Nephron progenitor cell (in vitro differentiated cells): ENCODE results near the gene PROZ.

Experiments used
- DNase-seq: peaks from one replicate; pipeline ENCODE4 v3.0.0; 2021
- H3K27ac Mint-ChIP-seq: 2 replicates; pipeline ENCODE4 v1.8.0; 2021; ENCODE audit warnings: mild to moderate bottlenecking, moderate library complexity, mixed read lengths
- H3K27me3 Mint-ChIP-seq: 2 replicates; pipeline ENCODE4 v1.8.0; 2021; ENCODE audit warnings: mild to moderate bottlenecking, low read depth, mixed read lengths; ENCODE audit not compliant: poor library complexity
- H3K36me3 Mint-ChIP-seq: 2 replicates; pipeline ENCODE4 v1.8.0; 2021; ENCODE audit warnings: low read depth, mixed read lengths
- H3K4me1 Mint-ChIP-seq: 2 replicates; pipeline ENCODE4 v1.8.0; 2021; ENCODE audit warnings: mixed read lengths
- H3K4me3 Mint-ChIP-seq: 2 replicates; pipeline ENCODE4 v1.8.0; 2021; ENCODE audit warnings: mild to moderate bottlenecking, moderate library complexity, mixed read lengths
- H3K9me3 Mint-ChIP-seq: 2 replicates; pipeline ENCODE4 v1.8.0; 2021; ENCODE audit warnings: mild to moderate bottlenecking, moderate library complexity, mixed read lengths
- TF ChIP-seq, protein P1 (sequence below): fragments of 200-600 bp; sonication (generic); IDR thresholded peaks from 2 replicates; pipeline ENCODE4 v1.5.0; 2021; ENCODE audit warnings: antibody characterized with exemption

PROZ gene

GRCh38 chr13:113129921-113130750 is 28.3 kb upstream of the PROZ start:
- peaks cover 7% of the 10 kb centered on the region for H3K4me1 Mint-ChIP-seq
- DNase-seq = no peak
- peaks cover 11% of the 10 kb centered on the region for H3K9me3 Mint-ChIP-seq
- TF ChIP-seq, protein P1, sequence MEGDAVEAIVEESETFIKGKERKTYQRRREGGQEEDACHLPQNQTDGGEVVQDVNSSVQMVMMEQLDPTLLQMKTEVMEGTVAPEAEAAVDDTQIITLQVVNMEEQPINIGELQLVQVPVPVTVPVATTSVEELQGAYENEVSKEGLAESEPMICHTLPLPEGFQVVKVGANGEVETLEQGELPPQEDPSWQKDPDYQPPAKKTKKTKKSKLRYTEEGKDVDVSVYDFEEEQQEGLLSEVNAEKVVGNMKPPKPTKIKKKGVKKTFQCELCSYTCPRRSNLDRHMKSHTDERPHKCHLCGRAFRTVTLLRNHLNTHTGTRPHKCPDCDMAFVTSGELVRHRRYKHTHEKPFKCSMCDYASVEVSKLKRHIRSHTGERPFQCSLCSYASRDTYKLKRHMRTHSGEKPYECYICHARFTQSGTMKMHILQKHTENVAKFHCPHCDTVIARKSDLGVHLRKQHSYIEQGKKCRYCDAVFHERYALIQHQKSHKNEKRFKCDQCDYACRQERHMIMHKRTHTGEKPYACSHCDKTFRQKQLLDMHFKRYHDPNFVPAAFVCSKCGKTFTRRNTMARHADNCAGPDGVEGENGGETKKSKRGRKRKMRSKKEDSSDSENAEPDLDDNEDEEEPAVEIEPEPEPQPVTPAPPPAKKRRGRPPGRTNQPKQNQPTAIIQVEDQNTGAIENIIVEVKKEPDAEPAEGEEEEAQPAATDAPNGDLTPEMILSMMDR = no peak
- peaks cover 33% of the 10 kb centered on the region for H3K27me3 Mint-ChIP-seq
- H3K4me3 Mint-ChIP-seq = no peak overlapping the region
- H3K27ac Mint-ChIP-seq = no peak overlapping the region
- H3K36me3 Mint-ChIP-seq = peaks cover 5% of the 10 kb centered on the region

GRCh38 chr13:113135281-113135760 is 23.1 kb upstream of the PROZ start:
- Mint-ChIP-seq H3K27me3 (peaks cover 32% of the 10 kb centered on the region), H3K9me3 (peaks cover 6% of the 10 kb centered on the region), H3K4me3 (no peak overlapping the region), H3K27ac (no peak overlapping the region), H3K36me3 (no peaks in the 10 kb centered on the region), H3K4me1 (peaks cover 11% of the 10 kb centered on the region)
- DNase-seq = no peak
- TF ChIP-seq, protein P1 = no peak

- H3K9me3 Mint-ChIP-seq = peaks cover 6% of the 10 kb centered on the region
- peaks cover 11% of the 10 kb centered on the region for H3K4me1 Mint-ChIP-seq
- peaks cover 27% of the 10 kb centered on the region for H3K27me3 Mint-ChIP-seq
- H3K36me3 Mint-ChIP-seq = no peaks in the 10 kb centered on the region
- TF ChIP-seq, protein P1 = no peak
- DNase-seq = no peak
- H3K27ac Mint-ChIP-seq = no peak overlapping the region
- H3K4me3 Mint-ChIP-seq = no peak overlapping the region
Measured at GRCh38 chr13:113137691-113138298, 20.7 kb upstream of the PROZ start.

DNA sequence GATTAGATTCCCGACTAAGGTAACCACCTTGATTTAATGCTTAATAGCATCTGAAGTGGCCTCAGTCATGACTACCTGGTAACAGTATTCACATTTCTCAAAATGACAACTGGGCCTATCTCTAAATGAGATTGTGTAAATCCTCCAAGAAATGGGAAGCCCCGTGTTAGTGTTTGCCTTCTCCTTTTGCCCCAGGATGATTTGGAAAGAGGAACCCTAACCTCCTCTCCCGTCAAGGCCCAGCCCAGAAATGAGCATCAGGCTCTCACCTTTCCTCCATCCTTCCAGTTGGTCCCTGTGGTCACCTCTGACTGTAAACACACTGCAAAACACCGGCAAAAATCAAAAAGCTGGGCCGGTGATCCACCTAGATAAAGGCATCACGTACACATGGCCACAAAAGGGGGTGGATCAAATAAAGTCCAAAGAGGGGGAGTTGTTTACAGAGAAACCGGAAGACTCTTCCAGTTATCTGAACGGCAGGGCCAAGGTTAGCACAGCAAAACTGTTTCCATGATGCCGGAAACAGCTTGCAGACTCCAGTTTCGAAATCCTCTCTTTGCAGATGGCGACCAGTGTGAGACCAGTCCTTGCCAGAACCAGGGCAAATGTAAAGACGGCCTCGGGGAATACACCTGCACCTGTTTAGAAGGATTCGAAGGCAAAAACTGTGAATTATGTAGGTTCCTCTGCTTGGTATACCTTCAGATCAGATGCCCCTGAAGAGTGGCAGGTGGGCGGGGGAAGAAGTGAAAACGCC is 19.5 kb upstream of the PROZ start:
- TF ChIP-seq, protein P1 = no peak
- Mint-ChIP-seq H3K27ac (no peak overlapping the region), H3K36me3 (no peaks in the 10 kb centered on the region), H3K4me3 (no peak overlapping the region), H3K9me3 (peaks cover 5% of the 10 kb centered on the region), H3K27me3 (peaks cover 27% of the 10 kb centered on the region), H3K4me1 (peaks cover 11% of the 10 kb centered on the region)
- DNase-seq = no peak

DNA sequence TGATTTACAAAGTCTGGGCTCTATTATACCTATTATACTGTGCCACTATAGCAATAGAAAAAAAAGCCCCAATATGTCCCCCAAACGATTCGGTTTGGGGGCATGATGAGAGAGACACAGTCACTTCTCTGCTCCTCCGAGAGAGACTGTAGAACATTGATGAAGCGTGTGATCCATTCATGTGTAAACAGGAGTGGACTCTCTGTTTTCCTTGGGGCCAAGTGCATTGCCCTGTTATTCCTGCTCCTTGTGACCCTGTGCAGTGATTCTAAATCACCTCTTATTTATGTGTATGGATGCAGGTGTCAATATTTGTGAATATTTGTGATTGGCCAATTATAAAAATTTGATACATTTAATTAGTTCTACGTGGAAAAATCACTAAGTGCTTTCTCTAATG is 18.9 kb upstream of the PROZ start:
- Mint-ChIP-seq H3K4me3 (no peak overlapping the region), H3K27ac (no peak overlapping the region), H3K9me3 (no peaks in the 10 kb centered on the region), H3K4me1 (peaks cover 11% of the 10 kb centered on the region), H3K36me3 (no peaks in the 10 kb centered on the region), H3K27me3 (peaks cover 27% of the 10 kb centered on the region)
- TF ChIP-seq, protein P1 = no peak
- no peak for DNase-seq
